DND-41 (cell line): Measurements from ENCODE around the gene REELD1.

Source experiments
- ATAC-seq: fragments of 200-7000 bp; cut with Tn5 transposase; 3 replicates; pipeline ENCODE4 v1.9.1; 2021; ENCODE audit warnings: low read depth; ENCODE audit not compliant: insufficient read depth
- DNase-seq: peaks from one replicate; pipeline ENCODE4 v3.0.0-alpha.2; 2020
- H2AFZ ChIP-seq: 2 replicates; pipeline ENCODE4 v1.6.0; 2012; ENCODE audit warnings: low read depth, low read length
- H3K27ac ChIP-seq: 2 replicates; pipeline ENCODE4 v1.5.1; 2012; ENCODE audit warnings: low read length, inconsistent platforms
- H3K27me3 ChIP-seq: fragments of 200-600 bp; sonication (generic); 2 replicates; pipeline ENCODE4 v1.6.0; 2012; ENCODE audit warnings: low read length, mild to moderate bottlenecking, inconsistent platforms; ENCODE audit not compliant: insufficient read depth, poor library complexity
- H3K36me3 ChIP-seq: 2 replicates; pipeline ENCODE4 v1.5.1; 2012; ENCODE audit warnings: low read length, inconsistent platforms; ENCODE audit not compliant: insufficient read depth
- H3K4me1 ChIP-seq: 2 replicates; pipeline ENCODE4 v1.5.1; 2012; ENCODE audit warnings: mild to moderate bottlenecking, low read length; ENCODE audit not compliant: insufficient read depth
- H3K4me2 ChIP-seq: 2 replicates; pipeline ENCODE4 v1.6.0; 2012; ENCODE audit warnings: mild to moderate bottlenecking, moderate library complexity, low read length, inconsistent platforms; ENCODE audit not compliant: insufficient read depth
- H3K4me3 ChIP-seq, 2 experiments: fragments of 200-600 bp in 1 of 2; shearing (Covaris generic) in 1 of 2; 2 replicates each; pipeline ENCODE4 v1.5.1; 2012 to 2016; ENCODE audit warnings: inconsistent platforms in 2 of 2, low read length in 2 of 2, mild to moderate bottlenecking in 2 of 2, low read depth in 1 of 2, moderate library complexity in 1 of 2
- H3K79me2 ChIP-seq: 2 replicates; pipeline ENCODE4 v1.6.0; 2012; ENCODE audit warnings: low read length, inconsistent platforms; ENCODE audit not compliant: insufficient read depth
- H3K9ac ChIP-seq: 2 replicates; pipeline ENCODE4 v1.6.0; 2012; ENCODE audit warnings: low read depth, mild to moderate bottlenecking, inconsistent platforms, low read length, moderate library complexity
- H3K9me3 ChIP-seq: 2 replicates; pipeline ENCODE4 v1.5.1; 2012; ENCODE audit warnings: low read length, moderate library complexity, mild to moderate bottlenecking, inconsistent platforms; ENCODE audit not compliant: insufficient read depth, severe bottlenecking
- H4K20me1 ChIP-seq: 2 replicates; pipeline ENCODE4 v1.6.0; 2012; ENCODE audit warnings: low read length; ENCODE audit not compliant: insufficient read depth
- EZH2 ChIP-seq: IDR thresholded peaks from 3 replicates; pipeline ENCODE4 v1.6.1; 2012; ENCODE audit warnings: borderline replicate concordance, low read depth, mild to moderate bottlenecking, moderate library complexity, low read length, inconsistent platforms; ENCODE audit not compliant: severe bottlenecking
- TF ChIP-seq, protein P1 (sequence below): IDR thresholded peaks from 2 replicates; pipeline ENCODE4 v1.5.1; 2012; ENCODE audit warnings: borderline replicate concordance, low read length, moderate library complexity, mild to moderate bottlenecking; ENCODE audit not compliant: poor library complexity, severe bottlenecking; ENCODE audit errors: extremely low read depth

The REELD1 gene

DNA sequence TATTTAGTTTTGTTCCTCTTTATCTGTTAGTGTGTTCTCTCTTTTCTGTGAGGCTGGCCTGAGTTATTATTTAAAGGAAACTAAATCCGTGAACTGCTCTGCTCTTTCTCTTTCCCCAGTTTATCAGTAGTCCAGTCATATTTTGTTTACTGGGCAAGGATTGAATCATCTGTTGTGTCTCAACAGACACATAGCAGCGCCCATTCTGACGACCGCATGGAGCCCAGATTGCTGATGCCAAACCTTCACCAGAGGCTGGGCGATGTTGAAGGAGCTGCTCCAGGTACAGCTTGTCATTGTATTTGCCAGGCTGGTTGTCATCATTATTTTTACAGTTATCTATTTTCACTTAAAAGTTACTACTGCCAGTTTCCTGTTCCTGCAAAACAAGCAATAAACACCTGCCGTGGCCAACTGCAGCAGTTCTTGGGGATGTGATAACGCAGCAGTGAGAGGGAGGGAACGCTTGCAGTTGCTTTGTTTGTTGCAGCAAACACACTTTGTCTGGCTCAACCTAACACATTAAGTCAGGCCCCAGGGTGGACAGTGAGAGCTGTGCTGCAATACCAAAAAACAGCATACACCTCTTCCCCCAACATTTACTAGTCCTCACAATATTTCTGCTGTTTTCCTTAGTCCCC, 10.1 kb downstream of the REELD1 start:
- ATAC-seq (no peak), DNase-seq (no peak)
- Histone ChIP-seq H3K27me3 (peaks cover 10% of the 10 kb centered on the region), H3K9ac (no peak overlapping the region), H3K36me3 (no peaks in the 10 kb centered on the region), H3K4me2 (no peak overlapping the region), H2AFZ (no peak overlapping the region), H3K4me3 (no peak overlapping the region), H3K9me3 (no peaks in the 10 kb centered on the region), H4K20me1 (no peaks in the 10 kb centered on the region), H3K27ac (no peak overlapping the region), H3K79me2 (no peaks in the 10 kb centered on the region), H3K4me1 (no peaks in the 10 kb centered on the region)
- no peak for TF ChIP-seq EZH2
- TF ChIP-seq, protein P1, sequence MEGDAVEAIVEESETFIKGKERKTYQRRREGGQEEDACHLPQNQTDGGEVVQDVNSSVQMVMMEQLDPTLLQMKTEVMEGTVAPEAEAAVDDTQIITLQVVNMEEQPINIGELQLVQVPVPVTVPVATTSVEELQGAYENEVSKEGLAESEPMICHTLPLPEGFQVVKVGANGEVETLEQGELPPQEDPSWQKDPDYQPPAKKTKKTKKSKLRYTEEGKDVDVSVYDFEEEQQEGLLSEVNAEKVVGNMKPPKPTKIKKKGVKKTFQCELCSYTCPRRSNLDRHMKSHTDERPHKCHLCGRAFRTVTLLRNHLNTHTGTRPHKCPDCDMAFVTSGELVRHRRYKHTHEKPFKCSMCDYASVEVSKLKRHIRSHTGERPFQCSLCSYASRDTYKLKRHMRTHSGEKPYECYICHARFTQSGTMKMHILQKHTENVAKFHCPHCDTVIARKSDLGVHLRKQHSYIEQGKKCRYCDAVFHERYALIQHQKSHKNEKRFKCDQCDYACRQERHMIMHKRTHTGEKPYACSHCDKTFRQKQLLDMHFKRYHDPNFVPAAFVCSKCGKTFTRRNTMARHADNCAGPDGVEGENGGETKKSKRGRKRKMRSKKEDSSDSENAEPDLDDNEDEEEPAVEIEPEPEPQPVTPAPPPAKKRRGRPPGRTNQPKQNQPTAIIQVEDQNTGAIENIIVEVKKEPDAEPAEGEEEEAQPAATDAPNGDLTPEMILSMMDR, result no peak

GRCh38 chr4:146229406-146229805, 15.1 kb downstream of the REELD1 start:
- no peaks in the 10 kb centered on the region for H3K4me1 ChIP-seq
- H3K27ac ChIP-seq, result no peak overlapping the region
- no peak overlapping the region for H3K4me2 ChIP-seq
- DNase-seq (no peak), ATAC-seq (no peak)
- peaks cover 4% of the 10 kb centered on the region for H3K27me3 ChIP-seq
- no peaks in the 10 kb centered on the region for H4K20me1 ChIP-seq
- H3K9ac ChIP-seq, result no peak overlapping the region
- no peak overlapping the region for H3K4me3 ChIP-seq
- H3K9me3 ChIP-seq, result no peaks in the 10 kb centered on the region
- no peak for TF ChIP-seq EZH2
- TF ChIP-seq, protein P1, result no peak
- no peaks in the 10 kb centered on the region for H3K36me3 ChIP-seq
- no peaks in the 10 kb centered on the region for H3K79me2 ChIP-seq
- no peak overlapping the region for H2AFZ ChIP-seq

DNA sequence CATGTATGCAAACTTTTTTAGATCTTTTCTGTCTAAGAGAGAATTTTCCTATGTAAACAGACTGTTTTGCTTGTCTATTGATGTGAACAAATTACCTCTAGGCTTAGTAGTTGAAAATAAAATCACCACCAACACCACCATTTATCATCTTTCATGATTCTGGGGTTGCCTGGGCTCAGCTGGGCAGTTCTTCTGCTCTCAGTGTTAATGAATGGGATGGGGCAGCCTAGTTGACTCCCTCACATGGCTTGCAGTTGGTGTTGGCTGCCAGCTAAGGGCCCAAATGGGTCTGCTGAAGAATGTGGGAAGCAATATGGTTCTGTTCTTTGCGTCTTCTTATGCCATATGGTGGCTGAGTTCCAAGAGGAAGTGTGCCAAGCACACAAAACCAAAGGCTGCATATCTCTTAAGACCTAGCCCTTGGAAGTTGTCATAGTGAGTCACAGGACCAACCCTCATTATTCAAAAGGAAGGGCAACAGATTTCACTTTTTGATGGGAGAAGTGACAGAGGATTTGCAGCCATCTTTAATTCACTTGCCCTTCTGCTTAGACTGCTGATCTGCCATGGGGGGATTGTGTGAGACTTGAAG, 17.9 kb downstream of the REELD1 start:
- peaks cover 2% of the 10 kb centered on the region for H3K27me3 ChIP-seq
- H3K4me2 ChIP-seq, result no peak overlapping the region
- no peak overlapping the region for H2AFZ ChIP-seq
- no peaks in the 10 kb centered on the region for H3K79me2 ChIP-seq
- ATAC-seq (no peak), DNase-seq (no peak)
- no peaks in the 10 kb centered on the region for H4K20me1 ChIP-seq
- H3K9me3 ChIP-seq, result no peaks in the 10 kb centered on the region
- H3K9ac ChIP-seq, result no peak overlapping the region
- H3K36me3 ChIP-seq, result no peaks in the 10 kb centered on the region
- TF ChIP-seq, protein P1, result no peak
- TF ChIP-seq EZH2, result no peak
- no peaks in the 10 kb centered on the region for H3K4me1 ChIP-seq
- no peak overlapping the region for H3K27ac ChIP-seq
- H3K4me3 ChIP-seq, result no peak overlapping the region
